Epidermal melanocyte (primary cell): ENCODE measurements around the gene ATP8A1.
"Not testable (repeated sequence)": the region's sequence is repeated elsewhere in the genome, so short reads cannot be mapped to it uniquely, and the experiment has no call there.

Source experiments
- DNase-seq: peaks from one replicate; pipeline ENCODE4 v3.0.0; 2011; ENCODE audit warnings: low spot score; ENCODE audit not compliant: insufficient read length

The ATP8A1 gene

DNA sequence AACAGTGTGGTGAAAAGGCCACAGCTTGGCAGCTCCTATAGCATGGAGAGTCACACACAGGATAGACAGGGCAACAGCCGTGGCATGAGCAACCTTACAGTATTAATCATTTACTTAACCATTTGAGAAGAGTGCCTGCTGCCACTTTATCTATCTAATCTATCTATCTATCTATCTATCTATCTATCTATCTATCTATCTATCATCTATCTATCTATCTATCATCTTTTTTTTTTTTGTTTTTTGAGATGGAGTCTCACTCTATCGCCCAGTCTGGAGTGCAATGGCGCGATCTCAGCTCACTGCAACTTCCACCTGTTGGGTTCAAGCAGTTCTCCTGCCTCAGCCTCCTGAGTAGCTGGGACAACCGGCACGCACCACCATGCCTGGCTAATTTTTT lies 284.6 kb downstream of the ATP8A1 start:
- not testable (repeated sequence) for DNase-seq

DNA sequence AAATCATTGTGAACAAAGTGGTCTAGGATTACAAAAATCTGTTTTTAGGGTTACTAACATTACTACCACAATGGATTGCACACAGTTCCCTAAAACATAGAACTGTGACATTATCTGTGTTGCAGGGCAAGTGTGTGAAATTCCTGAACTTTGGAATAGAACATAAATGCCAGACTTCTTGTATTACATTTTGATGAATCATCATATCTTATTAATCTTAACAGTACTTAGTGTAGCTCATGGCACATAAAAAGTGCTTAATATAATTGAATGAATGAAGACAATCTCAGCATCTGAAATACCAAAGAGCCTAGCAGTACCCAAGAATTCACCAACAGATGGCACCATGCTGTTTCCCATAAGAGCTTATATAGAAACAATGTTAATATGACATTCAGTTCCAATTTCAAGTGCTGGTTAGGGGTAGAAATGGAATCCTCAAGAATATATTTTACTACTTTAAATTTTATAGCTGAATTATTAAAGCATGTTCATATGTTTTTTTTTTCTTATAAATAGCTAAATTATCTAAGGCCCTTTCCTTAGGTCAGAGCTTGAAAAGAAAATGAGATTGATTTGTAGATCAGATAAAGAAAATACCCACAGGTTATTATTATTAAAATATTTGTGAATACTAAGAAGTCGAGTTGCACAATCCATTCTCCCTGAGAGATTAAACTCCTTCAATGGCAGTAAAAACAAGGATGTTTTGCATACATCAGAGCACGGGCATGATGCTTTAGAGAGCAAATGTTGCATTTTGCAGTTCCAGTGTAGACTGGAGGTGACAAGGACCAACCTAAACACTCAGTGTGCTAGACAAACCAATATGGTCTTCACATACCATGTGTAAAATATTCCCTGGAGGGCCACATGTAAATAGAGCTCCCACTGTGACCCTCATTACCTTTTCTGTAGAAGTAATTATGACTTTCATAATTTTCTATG lies 285.3 kb downstream of the ATP8A1 start:
- peak; percentile 63 for DNase-seq

- DNase-seq, result no peak
These were observed 287.4 kb downstream of the ATP8A1 start for GRCh38 chr4:42369489-42369888.

DNA sequence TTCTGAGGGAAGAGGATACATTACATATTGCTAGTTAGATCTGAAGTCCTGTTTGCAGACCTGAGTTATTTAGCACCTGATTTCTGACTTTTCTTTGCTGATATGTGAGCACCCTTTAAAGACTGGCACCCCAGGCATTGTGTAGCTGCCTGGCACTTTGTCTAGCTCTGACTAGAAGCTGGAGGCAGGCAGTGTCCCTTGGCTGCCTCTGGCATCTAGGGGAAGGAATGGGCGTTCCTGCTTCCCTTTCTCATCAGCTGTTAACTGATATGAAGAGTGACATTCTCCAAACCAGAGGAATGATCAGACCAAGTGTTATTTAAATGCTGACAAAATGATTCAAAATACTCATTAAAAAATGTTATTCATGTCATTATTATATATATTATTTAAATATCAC lies 289.9 kb downstream of the ATP8A1 start:
- DNase-seq, result no peak

- no peak for DNase-seq
These were observed 292.4 kb downstream of the ATP8A1 start for GRCh38 chr4:42364266-42365053.

DNA sequence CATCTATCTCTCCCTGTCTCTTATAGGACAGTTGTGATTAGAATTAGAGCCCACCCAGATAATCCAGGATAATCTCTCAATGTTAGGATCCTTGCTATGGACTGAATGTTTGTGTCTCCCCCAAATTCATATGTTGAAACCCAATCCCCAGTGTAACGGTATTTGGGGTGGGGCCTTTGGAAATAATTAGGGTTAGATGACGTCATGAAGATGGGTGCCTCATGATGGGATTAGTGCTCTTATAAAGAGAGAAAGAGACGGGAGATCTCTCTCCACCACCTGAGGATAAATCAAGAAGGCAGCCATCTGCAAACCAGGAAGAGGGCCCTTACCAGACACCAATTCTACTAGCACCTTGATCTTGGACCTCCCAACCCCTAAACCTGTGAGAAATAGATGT lies 293.3 kb downstream of the ATP8A1 start:
- DNase-seq, result no peak

- no peak for DNase-seq
These were observed 294.3 kb downstream of the ATP8A1 start for GRCh38 chr4:42362591-42362990.

DNA sequence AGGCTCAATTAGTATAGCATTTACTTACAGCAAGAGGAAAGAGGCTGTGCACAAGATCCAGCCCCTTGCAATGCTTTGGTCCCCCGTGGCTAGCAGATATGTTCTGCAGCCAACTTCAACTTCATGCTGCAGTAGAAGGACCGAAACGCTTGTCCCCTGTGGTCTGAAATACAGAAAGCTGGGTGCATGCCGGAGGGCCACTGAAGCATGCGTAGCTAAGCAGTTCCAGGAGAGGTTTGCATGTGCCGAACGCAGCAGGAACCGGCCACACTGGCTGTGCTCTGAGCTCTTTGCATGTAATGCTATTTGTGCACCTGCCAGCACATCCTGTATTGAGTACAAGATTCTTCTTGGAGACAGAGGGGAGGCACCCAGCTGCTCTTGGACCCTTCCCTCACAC lies 295.4 kb downstream of the ATP8A1 start:
- DNase-seq, result no peak

GRCh38 chr4:42360256-42360669 lies 296.6 kb downstream of the ATP8A1 start:
- DNase-seq, result no peak

- DNase-seq, result no peak
These were observed 297.2 kb downstream of the ATP8A1 start for GRCh38 chr4:42359711-42360110.
